Tracheal epithelial cell (primary cell): ENCODE measurements around the gene ZNF189. TPM values are rescaled to one million over a fixed set of nuclear protein-coding genes. Genes with fewer than 3 reads are reported as not detected.

ENCODE experiments used
- total RNA-seq: library from RNA; depleted of rRNA; stranded (reverse); fragments of >200 nt; gene quantifications from 2 replicates; pipeline ENCODE4 v1.2.1, GENCODE V29; 2014

Gene ZNF189
- 9.2 and 11.6 TPM in 2 replicates for total RNA-seq

DNA sequence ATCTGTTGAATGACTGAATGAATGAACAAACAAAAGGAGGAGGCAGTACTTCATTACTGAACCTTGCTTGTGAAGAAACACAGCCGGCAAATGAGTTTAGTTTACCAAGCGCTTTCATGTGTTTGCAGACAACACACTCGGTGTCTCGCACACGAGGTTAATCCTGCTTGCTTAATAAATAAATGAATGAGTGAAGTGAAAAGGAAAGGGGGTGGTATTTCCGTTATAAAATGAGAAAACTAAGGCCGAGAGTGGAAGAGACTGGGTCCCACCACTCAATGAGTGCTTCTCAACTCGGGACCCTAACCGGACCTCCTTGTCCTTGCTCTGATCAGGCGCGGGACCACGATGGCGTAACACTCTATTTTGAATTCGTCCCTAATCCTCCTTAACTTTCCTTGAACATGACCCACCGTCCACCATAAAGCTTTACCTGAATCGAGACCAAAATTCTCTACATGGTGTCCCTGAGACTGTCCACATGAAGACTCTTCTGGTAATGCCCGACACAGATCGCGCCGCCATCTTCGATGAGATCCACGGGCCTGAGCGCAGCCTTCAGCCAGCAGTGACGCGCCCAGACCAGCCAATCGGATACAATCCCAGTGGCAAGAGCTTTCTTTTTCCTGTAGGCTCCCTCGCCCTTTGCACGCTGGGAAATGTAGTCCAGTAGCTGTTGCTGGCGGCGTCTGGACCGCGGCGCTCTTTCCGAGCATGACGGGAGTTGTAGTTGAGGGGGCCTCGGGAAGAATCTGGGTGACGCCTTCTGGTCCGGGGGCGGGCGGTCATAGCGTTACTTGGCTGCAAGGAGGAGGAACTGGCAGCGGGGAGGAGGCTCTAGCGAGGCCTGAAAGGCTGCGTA is at the start of gene ZNF189, which contains the start of gene MRPL50:
Gene ZNF189 (plus strand): TSS at position 784 of the 862 bp plus-strand sequence. CDS start 306 bp downstream, outside the sequence.
Gene MRPL50 (minus strand): TSS at position 551 of the 862 bp plus-strand sequence. CDS start 26 bp downstream, at position 525.

DNA sequence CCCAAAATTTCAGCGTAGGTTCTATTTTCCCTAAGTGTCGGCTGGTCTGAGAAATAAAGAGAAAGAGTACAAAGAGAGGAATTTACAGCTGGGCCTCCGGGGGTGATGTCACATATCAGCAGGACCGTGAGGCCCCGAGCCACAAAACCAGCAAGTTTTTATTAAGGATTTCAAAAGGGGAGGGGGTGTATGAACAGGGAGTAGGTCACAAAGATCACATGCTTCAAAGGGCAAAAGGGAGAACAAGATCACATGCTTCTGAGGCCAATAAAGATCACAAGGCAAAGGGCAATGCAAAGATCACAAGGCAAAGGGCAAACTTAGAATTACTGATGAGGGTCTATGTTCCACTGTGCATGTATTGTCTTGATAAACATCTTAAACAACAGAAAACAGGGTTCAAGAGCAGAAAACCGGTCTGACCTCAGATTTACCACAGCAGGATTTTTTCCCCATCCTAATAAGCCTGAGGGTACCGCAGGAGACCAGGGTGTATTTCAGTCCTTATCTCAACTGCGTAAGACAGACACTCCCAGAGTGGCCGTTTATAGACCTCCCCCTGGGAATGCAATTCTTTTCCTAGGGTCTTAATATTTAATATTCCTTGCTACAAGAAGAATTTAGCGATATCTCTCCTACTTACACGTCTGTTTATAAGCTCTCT is 13.6 kb upstream of the ZNF189 start, which contains the start of gene BAAT:
Gene BAAT (minus strand): TSS at position 134 of the 664 bp plus-strand sequence. CDS start 13,602 bp downstream, outside the sequence.

DNA sequence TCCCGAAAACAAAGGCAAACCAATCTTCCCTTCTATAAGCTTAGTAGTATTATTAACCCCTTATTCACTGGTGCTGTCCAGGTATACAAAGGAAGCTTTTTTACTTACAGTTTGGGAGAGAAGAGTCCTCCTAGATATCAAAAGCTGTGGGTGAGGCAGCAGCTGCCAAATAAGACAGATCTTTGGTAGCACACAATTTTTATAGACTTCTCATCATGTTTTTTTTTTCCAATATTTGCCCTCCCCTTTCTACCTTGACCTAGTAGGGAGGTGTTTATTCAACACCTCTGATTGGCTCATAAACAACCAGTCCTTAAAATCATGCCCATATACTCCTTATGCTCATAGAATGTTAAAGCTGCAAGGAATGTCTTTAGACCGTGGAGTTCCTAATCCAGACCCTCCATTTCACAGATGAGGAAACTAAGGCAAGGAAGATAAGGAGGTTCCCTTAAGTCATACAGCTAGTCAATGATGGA is 37.0 kb downstream of the ZNF189 start, which contains the start of gene ALDOB:
Gene ALDOB (minus strand): TSS at position 174 of the 479 bp plus-strand sequence. CDS start 4,887 bp downstream, outside the sequence.

Other genes with a start within 250 kb of the ZNF189 start
- gene BAAT, start 13.8 kb upstream of the ZNF189 start, total RNA-seq, result 0.24 TPM in 1 of 2 replicates, not detected in the other
- gene MRPL50, start 233 bp upstream of the ZNF189 start, total RNA-seq, result 14.7 and 17.1 TPM in 2 replicates
- gene ALDOB, start 36.9 kb downstream of the ZNF189 start, total RNA-seq, result not detected in 2 replicates
- gene RNF20, start 135.0 kb downstream of the ZNF189 start, total RNA-seq, result 22.0 and 23.4 TPM in 2 replicates
- not detected in 2 replicates for gene PPP3R2, start 196.1 kb downstream of the ZNF189 start, total RNA-seq